Loucy (cell line): ENCODE measurements around the gene DDR1.
"Not testable (repeated sequence)": the region's sequence is repeated elsewhere in the genome, so short reads cannot be mapped to it uniquely, and the experiment has no call there.

Experiments used
- H2AFZ ChIP-seq: fragments of 200-600 bp; sonication (generic); 2 replicates; pipeline ENCODE4 v1.6.0; 2016; ENCODE audit warnings: antibody characterized with exemption, mild to moderate bottlenecking, low read length, moderate library complexity
- H3F3A ChIP-seq: fragments of 200-600 bp; 2 replicates; pipeline ENCODE4 v1.6.0; 2016; ENCODE audit warnings: antibody characterized with exemption, low read depth, mild to moderate bottlenecking
- H3K27me3 ChIP-seq: fragments of 200-600 bp; sonication (generic); 2 replicates; pipeline ENCODE4 v1.6.1; 2014; ENCODE audit warnings: low read length, mild to moderate bottlenecking; ENCODE audit not compliant: insufficient read depth, poor library complexity, severe bottlenecking
- H3K36me3 ChIP-seq: fragments of 200-600 bp; sonication (generic); 2 replicates; pipeline ENCODE4 v1.6.1; 2016; ENCODE audit warnings: low read length; ENCODE audit not compliant: insufficient read depth
- H3K4me1 ChIP-seq: fragments of 200-600 bp; sonication (generic); 2 replicates; pipeline ENCODE4 v1.5.1; 2014; ENCODE audit warnings: low read length, mild to moderate bottlenecking; ENCODE audit not compliant: insufficient read depth, poor library complexity, severe bottlenecking
- H3K4me2 ChIP-seq: fragments of 200-600 bp; sonication (generic); 2 replicates; pipeline ENCODE4 v1.6.0; 2014; ENCODE audit warnings: antibody characterized with exemption, low read length, low read depth, mild to moderate bottlenecking; ENCODE audit not compliant: poor library complexity, severe bottlenecking
- H3K4me3 ChIP-seq: fragments of 200-600 bp; sonication (generic); 2 replicates; pipeline ENCODE4 v1.5.1; 2014; ENCODE audit warnings: low read length, mild to moderate bottlenecking, mixed read lengths; ENCODE audit not compliant: poor library complexity, severe bottlenecking
- H3K79me2 ChIP-seq: fragments of 200-600 bp; sonication (generic); 2 replicates; pipeline ENCODE4 v1.6.1; 2014; ENCODE audit warnings: low read length; ENCODE audit not compliant: insufficient read depth
- H3K9ac ChIP-seq: fragments of 200-600 bp; sonication (generic); 2 replicates; pipeline ENCODE4 v1.6.0; 2014; ENCODE audit warnings: mild to moderate bottlenecking, low read depth, low read length, moderate library complexity; ENCODE audit not compliant: poor library complexity, severe bottlenecking
- H3K9me2 ChIP-seq: fragments of 200-600 bp; sonication (generic); replicated peaks from 2 replicates; pipeline ENCODE4 v1.6.1; 2016; ENCODE audit warnings: low read depth, low read length, mixed read lengths
- H3K9me3 ChIP-seq: fragments of 200-600 bp; sonication (generic); 2 replicates; pipeline ENCODE4 v1.6.1; 2014; ENCODE audit warnings: mild to moderate bottlenecking, antibody characterized with exemption, low read length, low read depth; ENCODE audit not compliant: insufficient read depth
- H4K20me1 ChIP-seq: fragments of 200-600 bp; sonication (generic); 2 replicates; pipeline ENCODE4 v1.6.0; 2014; ENCODE audit warnings: antibody characterized with exemption, low read length, mild to moderate bottlenecking; ENCODE audit not compliant: insufficient read depth, poor library complexity, severe bottlenecking
- EZH2phosphoT487 ChIP-seq: fragments of 200-600 bp; IDR thresholded peaks from 2 replicates; pipeline ENCODE4 v1.6.1; 2018; ENCODE audit warnings: antibody characterized with exemption, mild to moderate bottlenecking, moderate library complexity, borderline replicate concordance
- TF ChIP-seq, protein P1 (sequence below): fragments of 200-600 bp; sonication (generic); conservative IDR thresholded peaks from 2 replicates; pipeline ENCODE4 v1.5.1; 2014; ENCODE audit warnings: mild to moderate bottlenecking, antibody characterized with exemption, low read length

DDR1 gene

GRCh38 chr6:30857549-30857948 lies 26.8 kb upstream of the DDR1 start:
- Histone ChIP-seq H3K36me3 (no peaks in the 10 kb centered on the region), H3K4me2 (no peak overlapping the region), H3K9me3 (no peaks in the 10 kb centered on the region), H3K4me3 (no peak overlapping the region), H3K4me1 (no peaks in the 10 kb centered on the region), H3K79me2 (no peaks in the 10 kb centered on the region), H2AFZ (no peak overlapping the region), H3K9me2 (no peaks in the 10 kb centered on the region), H3F3A (no peaks in the 10 kb centered on the region), H4K20me1 (no peaks in the 10 kb centered on the region), H3K9ac (no peak overlapping the region), H3K27me3 (no peaks in the 10 kb centered on the region)
- TF ChIP-seq EZH2phosphoT487, result no peak
- TF ChIP-seq, protein P1, sequence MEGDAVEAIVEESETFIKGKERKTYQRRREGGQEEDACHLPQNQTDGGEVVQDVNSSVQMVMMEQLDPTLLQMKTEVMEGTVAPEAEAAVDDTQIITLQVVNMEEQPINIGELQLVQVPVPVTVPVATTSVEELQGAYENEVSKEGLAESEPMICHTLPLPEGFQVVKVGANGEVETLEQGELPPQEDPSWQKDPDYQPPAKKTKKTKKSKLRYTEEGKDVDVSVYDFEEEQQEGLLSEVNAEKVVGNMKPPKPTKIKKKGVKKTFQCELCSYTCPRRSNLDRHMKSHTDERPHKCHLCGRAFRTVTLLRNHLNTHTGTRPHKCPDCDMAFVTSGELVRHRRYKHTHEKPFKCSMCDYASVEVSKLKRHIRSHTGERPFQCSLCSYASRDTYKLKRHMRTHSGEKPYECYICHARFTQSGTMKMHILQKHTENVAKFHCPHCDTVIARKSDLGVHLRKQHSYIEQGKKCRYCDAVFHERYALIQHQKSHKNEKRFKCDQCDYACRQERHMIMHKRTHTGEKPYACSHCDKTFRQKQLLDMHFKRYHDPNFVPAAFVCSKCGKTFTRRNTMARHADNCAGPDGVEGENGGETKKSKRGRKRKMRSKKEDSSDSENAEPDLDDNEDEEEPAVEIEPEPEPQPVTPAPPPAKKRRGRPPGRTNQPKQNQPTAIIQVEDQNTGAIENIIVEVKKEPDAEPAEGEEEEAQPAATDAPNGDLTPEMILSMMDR, result no peak

DNA sequence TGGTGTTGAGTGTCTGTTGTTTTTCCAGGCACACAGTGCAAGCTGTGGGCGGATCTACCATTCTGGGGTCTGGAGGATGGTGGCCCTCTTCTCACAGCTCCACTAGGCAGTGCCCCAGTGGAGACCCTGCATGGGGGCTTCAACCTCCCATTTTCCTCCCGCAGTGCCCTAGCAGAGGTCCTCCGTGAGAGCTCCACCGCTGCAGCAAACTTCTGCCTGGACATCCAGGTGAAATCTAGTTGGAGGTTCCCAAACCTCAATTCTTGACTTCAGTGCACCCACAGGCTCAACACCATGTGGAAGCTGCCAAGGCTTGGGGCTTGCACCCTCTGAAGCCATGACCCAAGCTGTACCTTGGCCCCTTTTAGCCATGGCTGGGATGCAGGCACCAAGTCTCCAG lies 24.6 kb upstream of the DDR1 start:
- not testable (repeated sequence) for H3K4me3 ChIP-seq, H4K20me1 ChIP-seq, H3K4me2 ChIP-seq, H2AFZ ChIP-seq, H3K9ac ChIP-seq, H3K9me2 ChIP-seq, H3K4me1 ChIP-seq, H3F3A ChIP-seq, H3K9me3 ChIP-seq, H3K79me2 ChIP-seq, H3K36me3 ChIP-seq, H3K27me3 ChIP-seq

- H3K9ac ChIP-seq, result no peak overlapping the region
- H3K27me3 ChIP-seq, result no peaks in the 10 kb centered on the region
- H3F3A ChIP-seq, result no peaks in the 10 kb centered on the region
- no peak overlapping the region for H3K4me2 ChIP-seq
- H3K9me2 ChIP-seq, result no peaks in the 10 kb centered on the region
- no peaks in the 10 kb centered on the region for H3K36me3 ChIP-seq
- H3K4me3 ChIP-seq, result no peak overlapping the region
- no peaks in the 10 kb centered on the region for H4K20me1 ChIP-seq
- TF ChIP-seq EZH2phosphoT487, result no peak
- TF ChIP-seq, protein P1, result no peak
- H3K4me1 ChIP-seq, result no peaks in the 10 kb centered on the region
- no peaks in the 10 kb centered on the region for H3K9me3 ChIP-seq
- H2AFZ ChIP-seq, result no peak overlapping the region
- no peaks in the 10 kb centered on the region for H3K79me2 ChIP-seq
These were observed 22.9 kb upstream of the DDR1 start for GRCh38 chr6:30861257-30862048.
